K562 (cell line): Measurements from ENCODE around the gene TMEM248. TPM values are rescaled to one million over a fixed set of nuclear protein-coding genes. Genes with fewer than 3 reads are reported as not detected.
A peak's percentile ranks its signal among the peaks of the same experiment; 100 is the strongest.
"Not testable (repeated sequence)": the region's sequence is repeated elsewhere in the genome, so short reads cannot be mapped to it uniquely, and the experiment has no call there.

Experiments
- ATAC-seq: fragments of 200-7000 bp; cut with Tn5 transposase; 3 replicates; pipeline ENCODE4 v1.9.1; 2020; ENCODE audit warnings: moderate library complexity
- BruUV-seq: library from RNA; stranded (reverse); fragments of 400-500 nt; replicated peaks from 2 replicates; lab custom pipeline; 2021; lab: Mats Ljungman, UMichigan
- CTCF ChIA-PET: fragments of 300-600 bp; formaldehyde crosslinking; extraction: SDS; loops from one replicate; lab custom pipeline; 2021; ENCODE audit warnings: low intra/inter-chr PET ratio; lab: Yijun Ruan, JAX
- POLR2A ChIA-PET: fragments of 300-600, 350-650 bp; sonication (Branson Sonifier 250); formaldehyde crosslinking; extraction: SDS; loops from one replicate; lab custom pipeline; 2021; ENCODE audit warnings: antibody characterized with exemption, inconsistent platforms; lab: Yijun Ruan, JAX
- DNase-seq, 4 experiments: peaks; one replicate each; pipeline versions ENCODE4 v3.0.0 to v3.0.0-alpha.2; 2011 to 2018; ENCODE audit warnings: low spot score in 3 of 4, mixed read lengths in 3 of 4; ENCODE audit errors: extremely low read depth in 1 of 4
- FAIRE-seq: peaks from 2 replicates; lab custom pipeline; 2011; peaks lifted over from hg19 to GRCh38; lab: Jason Lieb, UNC
- H2AFZ ChIP-seq: 2 replicates; pipeline ENCODE4 v1.6.0; 2011; ENCODE audit warnings: low read depth, low read length, control low read depth, inconsistent platforms
- H3K27ac ChIP-seq: fragments of 200-600 bp; 3 replicates; pipeline ENCODE4 v1.8.0; 2011; ENCODE audit warnings: low read depth, mild to moderate bottlenecking, control low read depth, inconsistent platforms, low read length, moderate library complexity, mixed read lengths; ENCODE audit errors: extremely low read depth
- H3K27me3 ChIP-seq, 2 experiments: fragments of 300-600 bp in 1 of 2; 2 replicates in 1 of 2; 3 replicates in 1 of 2; pipeline versions ENCODE4 v1.6.0 to v1.8.0; 2011; ENCODE audit warnings: inconsistent platforms in 2 of 2, low read length in 2 of 2, mild to moderate bottlenecking in 1 of 2, mixed read lengths in 1 of 2, moderate library complexity in 1 of 2; ENCODE audit not compliant: control insufficient read depth in 2 of 2, insufficient read depth in 2 of 2
- H3K36me3 ChIP-seq: fragments of 300-600 bp; 3 replicates; pipeline ENCODE4 v1.8.0; 2011; ENCODE audit warnings: mild to moderate bottlenecking, low read length, inconsistent platforms; ENCODE audit not compliant: control insufficient read depth, insufficient read depth
- H3K4me1 ChIP-seq, 2 experiments: fragments of 200-600 bp in 1 of 2; replicated peaks in 1 of 2; 2 replicates in 1 of 2; 3 replicates in 1 of 2; pipeline versions ENCODE4 v1.5.1 to v1.8.0; 2011; ENCODE audit warnings: inconsistent platforms in 2 of 2, low read length in 2 of 2, mild to moderate bottlenecking in 1 of 2, mixed read lengths in 1 of 2, moderate library complexity in 1 of 2; ENCODE audit not compliant: control insufficient read depth in 2 of 2, insufficient read depth in 2 of 2
- H3K4me2 ChIP-seq: 2 replicates; pipeline ENCODE4 v1.6.1; 2011; ENCODE audit warnings: low read length, control low read depth, inconsistent platforms, mixed read lengths; ENCODE audit not compliant: insufficient read depth
- H3K4me3 ChIP-seq: fragments of 200-600 bp; sonication (generic), shearing (Covaris generic); 2 replicates; pipeline ENCODE4 v1.5.1; 2016; ENCODE audit warnings: control low read depth, inconsistent platforms
- H3K79me2 ChIP-seq: fragments of 200-600 bp; 3 replicates; pipeline ENCODE4 v1.8.0; 2011; ENCODE audit warnings: low read length, inconsistent platforms; ENCODE audit not compliant: control insufficient read depth, insufficient read depth
- H3K9ac ChIP-seq, 2 experiments: 2 replicates each; pipeline versions ENCODE4 v1.6.0 to v1.6.1; 2011; ENCODE audit warnings: low read depth in 2 of 2, low read length in 2 of 2, control low read depth in 1 of 2, inconsistent platforms in 1 of 2, mild to moderate bottlenecking in 1 of 2, mixed read lengths in 1 of 2; ENCODE audit not compliant: insufficient read depth in 1 of 2
- H3K9me1 ChIP-seq: one replicate; pipeline ENCODE4 v1.6.0; 2011; ENCODE audit warnings: inconsistent platforms, mild to moderate bottlenecking, low read length, moderate library complexity; ENCODE audit not compliant: control insufficient read depth, insufficient read depth
- H3K9me3 ChIP-seq: replicated peaks from 2 replicates; pipeline ENCODE4 v1.5.1; 2011; ENCODE audit warnings: low read depth, low read length, inconsistent platforms; ENCODE audit not compliant: control insufficient read depth, insufficient read depth
- H4K20me1 ChIP-seq: replicated peaks from 2 replicates; pipeline ENCODE4 v1.6.1; 2011; ENCODE audit warnings: low read length, inconsistent platforms, mixed read lengths; ENCODE audit not compliant: control insufficient read depth, insufficient read depth
- CTCF ChIP-seq, 3 experiments: IDR thresholded peaks in 2 of 3; conservative IDR thresholded peaks in 1 of 3; 2 replicates each; pipeline ENCODE4 v1.5.1; 2011 to 2012; ENCODE audit warnings: low read length in 3 of 3, mild to moderate bottlenecking in 3 of 3, control low read depth in 2 of 3, improper control_type of control experiment in 1 of 3, inconsistent platforms in 1 of 3, low read depth in 1 of 3, mixed read lengths in 1 of 3, moderate library complexity in 1 of 3; ENCODE audit not compliant: insufficient read depth in 2 of 3
- RAD21 ChIP-seq, 2 experiments: fragments of 250-450 bp in 1 of 2; fragments of 450-650 bp in 1 of 2; sonication (Bioruptor Pico) in 1 of 2; formaldehyde crosslinking in 1 of 2; IDR thresholded peaks in 1 of 2; conservative IDR thresholded peaks in 1 of 2; 2 replicates each; pipeline versions ENCODE4 v1.4.0 to v1.8.0; 2020 to 2022; ENCODE audit warnings: mild to moderate bottlenecking in 2 of 2, moderate library complexity in 1 of 2
- WGBS: fragments of 100-300 bp; shearing (Covaris generic); methylation state at CpG from one replicate; pipeline ENCODE4 v1.1.6; 2016; ENCODE audit warnings: low coverage, mixed read lengths; ENCODE audit not compliant: insufficient coverage; ENCODE audit errors: missing lambda C conversion rate; 5-methylcytosine and 5-hydroxymethylcytosine counted together
- in situ Hi-C: fragments of 300-500 bp; cut with MboI; formaldehyde crosslinking; loops from 4 replicates; pipeline ENCODE4 v1.15.0; 2018; ENCODE audit warnings: inconsistent platforms, mixed read lengths
- intact Hi-C: fragments of 100-400 bp; cut with micrococcal nuclease; formaldehyde crosslinking; loops from 2 replicates; pipeline ENCODE4 v1.14.2; 2022
- polyA plus RNA-seq, 8 experiments: library from polyadenylated mRNA; depleted of rRNA in 4 of 8; stranded (reverse) in 5 of 8; unstranded in 3 of 8; fragments of >200 nt; fragmentation: Nextera tagmentation in 2 of 8; fragmentation: Illumina TruSeq in 1 of 8; extraction: Ambion mirVana in 2 of 8; extraction: Trizol in 1 of 8; gene quantifications; 2 replicates each; pipeline versions ENCODE4 v1.2.1 to v1.2.3, GENCODE V29; 2011 to 2014; ENCODE audit warnings: inconsistent platforms in 1 of 8, missing spikeins in 1 of 8
- total RNA-seq, 7 experiments: library from RNA; depleted of rRNA in 6 of 7; stranded (reverse); fragments of >200 nt in 6 of 7; fragmentation: Illumina TruSeq in 2 of 7; extraction: Trizol in 2 of 7; gene quantifications; 2 replicates each; pipeline versions ENCODE4 v1.2.1 to v1.2.3, GENCODE V29; 2011 to 2021; ENCODE audit warnings: low replicate concordance in 1 of 7

TMEM248 gene
- total and polyA plus RNA-seq, 9 of the 15 experiments (the other 6 are each of a cell fraction or from before 2014, with no cell fraction given), result 6.3 to 132 (median 64.4) TPM

- CTCF ChIA-PET, H3K9me1 ChIP-seq, H2AFZ ChIP-seq, H3K4me2 ChIP-seq, H3K4me1 ChIP-seq, H3K9ac ChIP-seq, H3K27ac ChIP-seq, H4K20me1 ChIP-seq, POLR2A ChIA-PET, BruUV-seq, ATAC-seq, in situ Hi-C loops, H3K27me3 ChIP-seq, H3K9me3 ChIP-seq, H3K4me3 ChIP-seq: not testable (repeated sequence)
- peak; percentile 95 for FAIRE-seq
- TF ChIP-seq CTCF (IDR thresholded peaks at IDR 0.05 in 2 of 3, conservative IDR thresholded peaks at IDR 0.05 in 1 of 3; ENCODE audit: insufficient read depth in 2 of 3, low read depth in 1 of 3, low read length in 3 of 3) (peak in 1 of 3 experiments; percentile 12; a peak in 1 of 6 replicates), RAD21 (CRISPR knock-in tag; conservative IDR thresholded peaks at IDR 0.05 in 1 of 2, IDR thresholded peaks at IDR 0.05 in 1 of 2) (peak in 1 of 2 experiments; percentile 34; a peak in 2 of 4 replicates)
- DNase-seq, result peak in 1 of 4 experiments; percentile 46
- Histone ChIP-seq H3K36me3 (peaks cover 30% of the 10 kb centered on the region), H3K79me2 (peaks cover 29% of the 10 kb centered on the region)
- 40% methylated on average over 4 of the region's 5 CpGs for WGBS
- intact Hi-C loops, result loop anchor here (10.0 kb wide), 2 partner anchors 446 to 966 kb away; no protein-coding TSS in a partner anchor
Measured at GRCh38 chr7:67000601-67001258, 79.7 kb downstream of the TMEM248 start.

- H4K20me1 ChIP-seq, BruUV-seq, in situ Hi-C loops: not testable (repeated sequence)
Measured at GRCh38 chr7:67004145-67004544, 83.1 kb downstream of the TMEM248 start.

More at GRCh38 chr7:67004145-67004544, 83.1 kb downstream of the TMEM248 start:
- H3K27me3 ChIP-seq, H3K9me3 ChIP-seq, H3K9me1 ChIP-seq, H2AFZ ChIP-seq, H3K9ac ChIP-seq, POLR2A ChIA-PET, H3K4me1 ChIP-seq, H3K4me3 ChIP-seq, DNase-seq, H3K27ac ChIP-seq, H3K4me2 ChIP-seq, ATAC-seq: not testable (repeated sequence)
- 65% methylated on average over 1 of the region's 2 CpGs for WGBS
- H3K79me2 ChIP-seq, result peaks cover 14% of the 10 kb centered on the region
- intact Hi-C loops, result loop anchor here (10.0 kb wide), 2 partner anchors 449 to 969 kb away; no protein-coding TSS in a partner anchor
- CTCF ChIA-PET, result interaction anchor here (0.7 kb wide), 1 partner anchor 83 kb away, joined by 3 read pairs; the partner anchor contains the start of gene TMEM248
- H3K36me3 ChIP-seq, result peaks cover 52% of the 10 kb centered on the region
- FAIRE-seq, result peak; percentile 6
